Measurements from ENCODE around the gene WLS. TPM values are rescaled to one million over a fixed set of nuclear protein-coding genes. Genes with fewer than 3 reads are reported as not detected.
"Not testable (repeated sequence)": the region's sequence is repeated elsewhere in the genome, so short reads cannot be mapped to it uniquely, and the experiment has no call there.

WLS gene
- total RNA-seq, 1 donor from 2014 or later: 99.6 TPM

DNA sequence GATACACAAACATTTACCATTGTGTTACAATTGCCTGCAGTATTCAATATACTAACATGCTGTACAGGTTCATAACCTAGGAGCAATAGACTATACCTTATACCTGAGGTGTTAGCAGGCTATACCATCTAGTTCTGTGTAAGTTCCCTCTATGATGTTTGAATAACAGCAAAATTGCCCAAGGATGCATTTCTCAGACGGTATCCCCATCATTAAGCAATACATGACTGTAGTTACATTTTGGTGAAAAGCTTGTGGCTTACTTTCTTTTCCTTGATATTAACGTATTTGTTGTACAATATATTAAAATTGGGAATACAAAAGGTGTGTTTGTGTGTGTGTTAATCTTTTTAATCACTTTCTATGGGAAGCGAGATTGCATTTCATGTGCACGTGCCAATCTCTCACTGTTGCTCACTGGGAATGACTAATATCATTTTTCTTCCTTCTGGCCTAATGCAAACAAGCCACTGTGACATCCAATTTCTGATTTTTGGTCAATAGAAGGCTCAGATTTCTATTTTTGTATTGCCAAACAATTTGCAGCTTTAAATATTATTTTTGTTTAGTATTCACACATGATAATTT is 36.7 kb upstream of the WLS start:
- Mint-ChIP-seq H3K27me3 (ENCODE audit: unreplicated experiment) (no peaks in the 10 kb centered on the region), H3K4me3 (ENCODE audit: unreplicated experiment) (no peak overlapping the region)
- TF ChIP-seq, protein P1, sequence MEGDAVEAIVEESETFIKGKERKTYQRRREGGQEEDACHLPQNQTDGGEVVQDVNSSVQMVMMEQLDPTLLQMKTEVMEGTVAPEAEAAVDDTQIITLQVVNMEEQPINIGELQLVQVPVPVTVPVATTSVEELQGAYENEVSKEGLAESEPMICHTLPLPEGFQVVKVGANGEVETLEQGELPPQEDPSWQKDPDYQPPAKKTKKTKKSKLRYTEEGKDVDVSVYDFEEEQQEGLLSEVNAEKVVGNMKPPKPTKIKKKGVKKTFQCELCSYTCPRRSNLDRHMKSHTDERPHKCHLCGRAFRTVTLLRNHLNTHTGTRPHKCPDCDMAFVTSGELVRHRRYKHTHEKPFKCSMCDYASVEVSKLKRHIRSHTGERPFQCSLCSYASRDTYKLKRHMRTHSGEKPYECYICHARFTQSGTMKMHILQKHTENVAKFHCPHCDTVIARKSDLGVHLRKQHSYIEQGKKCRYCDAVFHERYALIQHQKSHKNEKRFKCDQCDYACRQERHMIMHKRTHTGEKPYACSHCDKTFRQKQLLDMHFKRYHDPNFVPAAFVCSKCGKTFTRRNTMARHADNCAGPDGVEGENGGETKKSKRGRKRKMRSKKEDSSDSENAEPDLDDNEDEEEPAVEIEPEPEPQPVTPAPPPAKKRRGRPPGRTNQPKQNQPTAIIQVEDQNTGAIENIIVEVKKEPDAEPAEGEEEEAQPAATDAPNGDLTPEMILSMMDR (IDR thresholded peaks at IDR 0.05; ENCODE audit: unreplicated experiment): no peak

DNA sequence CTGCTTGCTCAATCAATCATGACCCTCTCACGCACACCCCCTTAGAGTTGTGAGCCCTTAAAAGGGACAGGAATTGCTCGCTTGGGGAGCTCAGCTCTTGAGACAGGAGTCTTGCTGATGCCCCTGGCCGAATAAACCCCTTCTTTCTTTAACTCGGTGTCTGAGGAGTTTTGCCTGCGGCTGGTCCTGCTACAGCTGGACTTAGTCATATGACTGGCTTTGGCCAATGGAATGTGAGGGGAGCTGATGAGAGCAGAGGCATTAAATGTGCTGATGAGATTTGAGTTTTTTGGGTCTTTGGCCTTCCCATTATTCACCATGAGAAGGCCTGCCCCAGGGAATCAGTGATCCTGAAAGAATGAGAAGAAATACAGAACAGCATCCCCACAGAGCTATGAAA is 24.5 kb upstream of the WLS start:
- H3K4me3 Mint-ChIP-seq (ENCODE audit: unreplicated experiment); H3K4me1 Mint-ChIP-seq (ENCODE audit: unreplicated experiment); H3K36me3 Mint-ChIP-seq (ENCODE audit: low read depth, unreplicated experiment); H3K27ac Mint-ChIP-seq (ENCODE audit: unreplicated experiment); H3K9me3 Mint-ChIP-seq (ENCODE audit: unreplicated experiment); DNase-seq (ENCODE audit: low spot score); H3K27me3 Mint-ChIP-seq (ENCODE audit: unreplicated experiment): not testable (repeated sequence)

More for the DNA sequence above, 36.7 kb upstream of the WLS start:
- no peak for DNase-seq (ENCODE audit: low spot score)
- Mint-ChIP-seq H3K9me3 (ENCODE audit: unreplicated experiment) (no peaks in the 10 kb centered on the region), H3K27ac (ENCODE audit: unreplicated experiment) (no peak overlapping the region), H3K36me3 (ENCODE audit: low read depth, unreplicated experiment) (no peaks in the 10 kb centered on the region), H3K4me1 (ENCODE audit: unreplicated experiment) (peaks cover 4% of the 10 kb centered on the region)

- no peak overlapping the region for H3K4me3 Mint-ChIP-seq (ENCODE audit: unreplicated experiment)
- no peaks in the 10 kb centered on the region for H3K9me3 Mint-ChIP-seq (ENCODE audit: unreplicated experiment)
- TF ChIP-seq, protein P1 (IDR thresholded peaks at IDR 0.05; ENCODE audit: unreplicated experiment): no peak
- no peaks in the 10 kb centered on the region for H3K36me3 Mint-ChIP-seq (ENCODE audit: low read depth, unreplicated experiment)
- peaks cover 1% of the 10 kb centered on the region for H3K27me3 Mint-ChIP-seq (ENCODE audit: unreplicated experiment)
- no peaks in the 10 kb centered on the region for H3K4me1 Mint-ChIP-seq (ENCODE audit: unreplicated experiment)
- no peak for DNase-seq (ENCODE audit: low spot score)
- no peak overlapping the region for H3K27ac Mint-ChIP-seq (ENCODE audit: unreplicated experiment)
Observed at GRCh38 chr1:68255301-68255700, 23.0 kb upstream of the WLS start.

DNA sequence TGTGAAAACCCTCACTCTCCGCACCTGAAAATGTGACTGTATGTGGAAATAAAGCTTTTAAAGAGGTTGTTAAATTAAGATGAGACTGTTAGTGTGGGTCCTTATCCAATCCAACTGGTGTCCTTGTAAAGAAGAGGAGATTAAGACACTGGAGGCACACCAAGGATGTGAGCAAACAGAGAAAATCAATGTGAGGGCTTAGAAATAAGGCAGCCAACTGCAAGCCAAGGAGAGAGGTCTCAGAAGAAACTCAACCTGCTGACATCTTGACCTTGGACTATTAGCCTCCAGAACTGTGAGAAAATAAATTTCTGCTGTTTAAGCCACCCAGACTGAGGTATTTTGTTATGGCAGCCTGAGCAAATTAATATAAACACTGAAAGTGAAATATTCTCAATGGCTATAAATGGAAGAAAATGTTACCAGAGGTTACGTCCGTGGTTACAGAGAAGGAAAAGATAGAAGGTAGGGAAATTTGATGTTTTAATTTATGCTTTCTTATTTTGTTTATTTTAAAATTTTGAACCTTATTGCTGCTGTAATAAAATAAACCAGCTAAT is 22.4 kb upstream of the WLS start:
- TF ChIP-seq, protein P1 (IDR thresholded peaks at IDR 0.05; ENCODE audit: unreplicated experiment): no peak
- no peaks in the 10 kb centered on the region for H3K9me3 Mint-ChIP-seq (ENCODE audit: unreplicated experiment)
- no peak for DNase-seq (ENCODE audit: low spot score)
- H3K36me3 Mint-ChIP-seq (ENCODE audit: low read depth, unreplicated experiment): no peaks in the 10 kb centered on the region
- no peaks in the 10 kb centered on the region for H3K4me1 Mint-ChIP-seq (ENCODE audit: unreplicated experiment)
- peaks cover 1% of the 10 kb centered on the region for H3K27me3 Mint-ChIP-seq (ENCODE audit: unreplicated experiment)
- no peak overlapping the region for H3K27ac Mint-ChIP-seq (ENCODE audit: unreplicated experiment)
- no peak overlapping the region for H3K4me3 Mint-ChIP-seq (ENCODE audit: unreplicated experiment)

DNA sequence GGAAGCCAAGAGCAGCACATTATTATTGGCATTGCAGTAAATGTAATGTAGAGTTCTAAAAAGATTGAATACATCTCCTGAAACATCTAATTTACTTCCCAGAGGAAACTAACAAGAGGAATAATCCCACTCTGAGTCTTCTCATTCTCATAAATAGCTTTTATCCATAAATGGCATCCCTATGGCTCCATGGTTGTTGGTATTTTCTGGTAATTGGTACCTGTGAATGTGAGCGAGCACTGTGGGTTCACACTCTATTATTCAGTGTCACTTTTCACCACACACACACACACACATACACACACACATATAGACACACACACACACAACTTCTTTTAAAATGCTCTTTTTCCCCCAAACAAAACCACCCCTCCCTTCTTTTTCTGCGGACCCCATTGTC is 4.7 kb upstream of the WLS start:
- Mint-ChIP-seq H3K36me3 (ENCODE audit: low read depth, unreplicated experiment) (no peaks in the 10 kb centered on the region), H3K27ac (ENCODE audit: unreplicated experiment) (no peak overlapping the region), H3K4me1 (ENCODE audit: unreplicated experiment) (peaks cover 7% of the 10 kb centered on the region), H3K27me3 (ENCODE audit: unreplicated experiment) (peaks cover 3% of the 10 kb centered on the region), H3K9me3 (ENCODE audit: unreplicated experiment) (no peaks in the 10 kb centered on the region), H3K4me3 (ENCODE audit: unreplicated experiment) (no peak overlapping the region)
- TF ChIP-seq, protein P1 (IDR thresholded peaks at IDR 0.05; ENCODE audit: unreplicated experiment): no peak
- DNase-seq (ENCODE audit: low spot score): no peak

All from endothelial cell (in vitro differentiated cells).